ENCODE results near the gene RBL2.
"Not testable (repeated sequence)": the region's sequence is repeated elsewhere in the genome, so short reads cannot be mapped to it uniquely, and the experiment has no call there.

DNA sequence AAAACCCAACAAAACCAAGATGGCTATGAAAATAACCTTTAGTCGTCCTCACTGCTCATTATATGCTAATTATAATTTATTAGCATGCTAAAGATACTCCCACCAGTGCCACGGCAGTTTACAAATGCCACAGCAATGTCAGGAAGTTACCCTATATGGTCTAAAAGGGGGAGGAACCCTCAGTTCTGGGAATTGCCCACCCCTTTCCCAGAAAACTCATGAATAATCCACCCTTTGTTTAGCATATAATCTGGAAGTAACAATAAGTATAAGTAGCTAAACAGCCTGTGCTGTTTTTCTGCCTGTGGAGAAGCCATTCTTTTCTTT, 14.9 kb upstream of the RBL2 start:
- TF ChIP-seq ZBTB7A (tag by site-specific recombination; IDR thresholded peaks at IDR 0.05; ENCODE audit: low read depth); ZNF341 (tag by site-specific recombination; IDR thresholded peaks at IDR 0.05; ENCODE audit: low read depth); ZFP37 (tag by site-specific recombination; IDR thresholded peaks at IDR 0.05); ZEB2 (tag by site-specific recombination; IDR thresholded peaks at IDR 0.05): not testable (repeated sequence)
- TF ChIP-seq, protein P1, sequence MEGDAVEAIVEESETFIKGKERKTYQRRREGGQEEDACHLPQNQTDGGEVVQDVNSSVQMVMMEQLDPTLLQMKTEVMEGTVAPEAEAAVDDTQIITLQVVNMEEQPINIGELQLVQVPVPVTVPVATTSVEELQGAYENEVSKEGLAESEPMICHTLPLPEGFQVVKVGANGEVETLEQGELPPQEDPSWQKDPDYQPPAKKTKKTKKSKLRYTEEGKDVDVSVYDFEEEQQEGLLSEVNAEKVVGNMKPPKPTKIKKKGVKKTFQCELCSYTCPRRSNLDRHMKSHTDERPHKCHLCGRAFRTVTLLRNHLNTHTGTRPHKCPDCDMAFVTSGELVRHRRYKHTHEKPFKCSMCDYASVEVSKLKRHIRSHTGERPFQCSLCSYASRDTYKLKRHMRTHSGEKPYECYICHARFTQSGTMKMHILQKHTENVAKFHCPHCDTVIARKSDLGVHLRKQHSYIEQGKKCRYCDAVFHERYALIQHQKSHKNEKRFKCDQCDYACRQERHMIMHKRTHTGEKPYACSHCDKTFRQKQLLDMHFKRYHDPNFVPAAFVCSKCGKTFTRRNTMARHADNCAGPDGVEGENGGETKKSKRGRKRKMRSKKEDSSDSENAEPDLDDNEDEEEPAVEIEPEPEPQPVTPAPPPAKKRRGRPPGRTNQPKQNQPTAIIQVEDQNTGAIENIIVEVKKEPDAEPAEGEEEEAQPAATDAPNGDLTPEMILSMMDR (tag by site-specific recombination; IDR thresholded peaks at IDR 0.05): not testable (repeated sequence)
